Endothelial cell of umbilical vein (primary cell): ENCODE measurements around the gene VGLL4. TPM values are rescaled to one million over a fixed set of nuclear protein-coding genes. Genes with fewer than 3 reads are reported as not detected.

Source experiments
- BruUV-seq: library from RNA; stranded (reverse); fragments of 400-500 nt; replicated peaks from 2 replicates; lab custom pipeline; 2021; lab: Mats Ljungman, UMichigan
- CTCF ChIA-PET: fragments of 300-600, 350-600 bp; sonication (Branson Sonifier 250); formaldehyde crosslinking; loops from one replicate; lab custom pipeline; 2021; ENCODE audit warnings: antibody characterized with exemption, inconsistent platforms; lab: Charles Lee
- POLR2A ChIA-PET: fragments of 300-600, 350-600 bp; sonication (Branson Sonifier 250); formaldehyde crosslinking; loops from one replicate; lab custom pipeline; 2021; ENCODE audit warnings: antibody characterized with exemption, inconsistent platforms; lab: Charles Lee
- DNase-seq: peaks from one replicate; pipeline ENCODE4 v3.0.0-alpha.2; 2011; ENCODE audit warnings: low read depth, low spot score
- FAIRE-seq: peaks from 2 replicates; lab custom pipeline; 2011; peaks lifted over from hg19 to GRCh38; lab: Jason Lieb, UNC
- H2AFZ ChIP-seq: 2 replicates; pipeline ENCODE4 v1.6.0; 2012; ENCODE audit warnings: low read depth, low read length, control low read depth, inconsistent platforms
- H3K27ac ChIP-seq: 2 replicates; pipeline ENCODE4 v1.5.1; 2011; ENCODE audit warnings: low read depth, mild to moderate bottlenecking, control low read depth, low read length, moderate library complexity; ENCODE audit not compliant: insufficient read depth
- H3K27me3 ChIP-seq, 2 experiments: 2 replicates each; pipeline versions ENCODE4 v1.6.0 to v1.6.1; 2011; ENCODE audit warnings: low read length in 2 of 2, mixed read lengths in 1 of 2; ENCODE audit not compliant: control insufficient read depth in 2 of 2, insufficient read depth in 2 of 2
- H3K36me3 ChIP-seq, 2 experiments: 2 replicates in 1 of 2; 3 replicates in 1 of 2; pipeline ENCODE4 v1.5.1; 2011; ENCODE audit warnings: low read length in 2 of 2, mild to moderate bottlenecking in 1 of 2, moderate library complexity in 1 of 2; ENCODE audit not compliant: control insufficient read depth in 2 of 2, insufficient read depth in 2 of 2; ENCODE audit errors: extremely low read depth in 1 of 2
- H3K4me1 ChIP-seq: 3 replicates; pipeline ENCODE4 v1.5.1; 2011; ENCODE audit warnings: mild to moderate bottlenecking, low read length; ENCODE audit not compliant: control insufficient read depth, insufficient read depth; ENCODE audit errors: extremely low read depth
- H3K4me2 ChIP-seq: 2 replicates; pipeline ENCODE4 v1.6.1; 2011; ENCODE audit warnings: low read length, control low read depth, mixed read lengths; ENCODE audit not compliant: insufficient read depth
- H3K4me3 ChIP-seq, 3 experiments: fragments of 200-600 bp in 1 of 3; sonication (generic), shearing (Covaris generic) in 1 of 3; replicated peaks in 1 of 3; 2 replicates each; pipeline ENCODE4 v1.5.1; 2011 to 2016; ENCODE audit warnings: control low read depth in 3 of 3, low read length in 3 of 3, mild to moderate bottlenecking in 2 of 3, inconsistent platforms in 1 of 3, low read depth in 1 of 3, moderate library complexity in 1 of 3; ENCODE audit not compliant: insufficient read depth in 1 of 3
- H3K79me2 ChIP-seq: 2 replicates; pipeline ENCODE4 v1.6.0; 2012; ENCODE audit warnings: low read length, inconsistent platforms; ENCODE audit not compliant: control insufficient read depth, insufficient read depth
- H3K9ac ChIP-seq: replicated peaks from 2 replicates; pipeline ENCODE3; 2011; ENCODE audit warnings: low read length, control low read depth; ENCODE audit not compliant: insufficient read depth; ENCODE audit errors: extremely low read depth
- H3K9me1 ChIP-seq: replicated peaks from 3 replicates; pipeline ENCODE4 v1.6.0; 2011; ENCODE audit warnings: mild to moderate bottlenecking, low read length; ENCODE audit not compliant: control insufficient read depth, insufficient read depth; ENCODE audit errors: extremely low read depth
- H3K9me3 ChIP-seq: replicated peaks from 2 replicates; pipeline ENCODE4 v1.5.1; 2012; ENCODE audit warnings: low read length, inconsistent platforms; ENCODE audit not compliant: control insufficient read depth, insufficient read depth
- H4K20me1 ChIP-seq: replicated peaks from 2 replicates; pipeline ENCODE3; 2011; ENCODE audit warnings: mild to moderate bottlenecking, low read length; ENCODE audit not compliant: control insufficient read depth, insufficient read depth; ENCODE audit errors: extremely low read depth
- EZH2 ChIP-seq: IDR thresholded peaks from 2 replicates; pipeline ENCODE4 v1.6.1; 2012; ENCODE audit warnings: borderline replicate concordance, low read depth, mild to moderate bottlenecking, moderate library complexity, low read length, inconsistent platforms; ENCODE audit not compliant: severe bottlenecking
- FOS ChIP-seq: IDR thresholded peaks from 2 replicates; pipeline ENCODE4 v1.6.1; 2011; ENCODE audit warnings: mild to moderate bottlenecking, low read length, moderate library complexity, borderline replicate concordance; ENCODE audit not compliant: insufficient read depth
- GATA2 ChIP-seq: IDR thresholded peaks from 2 replicates; pipeline ENCODE4 v1.7.0; 2011; ENCODE audit warnings: low read depth, mild to moderate bottlenecking, moderate library complexity, mixed read lengths, low read length; ENCODE audit not compliant: insufficient read length, insufficient read depth
- JUN ChIP-seq: IDR thresholded peaks from 2 replicates; pipeline ENCODE4 v1.6.1; 2011; ENCODE audit warnings: borderline replicate concordance, low read depth; ENCODE audit not compliant: insufficient read length, insufficient read depth
- MAX ChIP-seq: IDR thresholded peaks from 2 replicates; pipeline ENCODE4 v1.6.1; 2011; ENCODE audit not compliant: insufficient read depth, insufficient read length
- MYC ChIP-seq: IDR thresholded peaks from one replicate; pipeline ENCODE4 v1.6.1; 2011; ENCODE audit warnings: mild to moderate bottlenecking, low read depth, low read length
- POLR2A ChIP-seq: IDR thresholded peaks from 2 replicates; pipeline ENCODE4 v1.6.1; 2012; ENCODE audit warnings: low read depth, mild to moderate bottlenecking, control low read depth, low read length
- POLR2AphosphoS5 ChIP-seq: IDR thresholded peaks from 2 replicates; pipeline ENCODE4 v1.6.1; 2012; ENCODE audit warnings: low read depth, mild to moderate bottlenecking, control low read depth, low read length, moderate library complexity; ENCODE audit not compliant: insufficient read depth
- dilution Hi-C: fragments of 300-500 bp; cut with MboI; formaldehyde crosslinking; loops from one replicate; pipeline ENCODE4 v1.15.0; 2019; ENCODE audit warnings: low sequenced_read_pairs; ENCODE audit not compliant: extremely low pct_ligation_motif_present
- intact Hi-C: fragments of 100-400 bp; cut with micrococcal nuclease; formaldehyde crosslinking; loops from one replicate; pipeline ENCODE4 v1.10.0; 2022
- polyA plus RNA-seq, 4 experiments: library from polyadenylated mRNA; depleted of rRNA in 3 of 4; stranded (reverse) in 3 of 4; unstranded in 1 of 4; fragments of >200 nt; gene quantifications; 2 replicates each; pipeline versions ENCODE4 v1.2.1 to v1.2.3, GENCODE V29; 2011 to 2012; ENCODE audit warnings: missing spikeins in 1 of 4
- total RNA-seq: library from RNA; stranded (reverse); gene quantifications from 2 replicates; pipeline ENCODE4 v1.2.3, GENCODE V29; 2021
- TF ChIP-seq, protein P1 (sequence below), 2 donors: IDR thresholded peaks; 1 replicate in 1 of 2; 2 replicates in 1 of 2; pipeline ENCODE4 v1.5.1; 2011; ENCODE audit warnings: low read length in 2 of 2, mild to moderate bottlenecking in 2 of 2, moderate library complexity in 2 of 2, control low read depth in 1 of 2, inconsistent platforms in 1 of 2, low read depth in 1 of 2; ENCODE audit not compliant: insufficient read depth in 1 of 2; ENCODE audit errors: extremely low read depth in 1 of 2

Gene VGLL4
- total and polyA plus RNA-seq, 2 donors (not counting 3 experiments of a cell fraction or from before 2014, with no cell fraction given) = 67.0 to 78.9 TPM

GRCh38 chr3:11583235-11583634, 60.5 kb downstream of the VGLL4 start:
- H3K4me3 ChIP-seq = no peak overlapping the region
- CTCF ChIA-PET = interaction anchor here (1.1 to 1.4 kb wide), 2 partner anchors 57 to 204 kb away, joined by 3 to 6 read pairs; no protein-coding TSS in a partner anchor
- no peak for DNase-seq
- no peaks in the 10 kb centered on the region for H3K9me3 ChIP-seq
- H3K9ac ChIP-seq = peak overlapping the region; percentile 48
- dilution Hi-C loops = no loop called here
- POLR2A ChIA-PET = no interaction called here
- H3K27ac ChIP-seq = peak overlapping the region; percentile 68
- H4K20me1 ChIP-seq = peaks cover 11% of the 10 kb centered on the region
- H3K4me2 ChIP-seq = peak overlapping the region; percentile 90
- H3K79me2 ChIP-seq = peaks cover 95% of the 10 kb centered on the region
- no peak overlapping the region for H2AFZ ChIP-seq
- TF ChIP-seq JUN (no peak), FOS (no peak), MAX (no peak), MYC (no peak), EZH2 (no peak), POLR2A (no peak), POLR2AphosphoS5 (no peak), GATA2 (no peak)
- TF ChIP-seq, protein P1, sequence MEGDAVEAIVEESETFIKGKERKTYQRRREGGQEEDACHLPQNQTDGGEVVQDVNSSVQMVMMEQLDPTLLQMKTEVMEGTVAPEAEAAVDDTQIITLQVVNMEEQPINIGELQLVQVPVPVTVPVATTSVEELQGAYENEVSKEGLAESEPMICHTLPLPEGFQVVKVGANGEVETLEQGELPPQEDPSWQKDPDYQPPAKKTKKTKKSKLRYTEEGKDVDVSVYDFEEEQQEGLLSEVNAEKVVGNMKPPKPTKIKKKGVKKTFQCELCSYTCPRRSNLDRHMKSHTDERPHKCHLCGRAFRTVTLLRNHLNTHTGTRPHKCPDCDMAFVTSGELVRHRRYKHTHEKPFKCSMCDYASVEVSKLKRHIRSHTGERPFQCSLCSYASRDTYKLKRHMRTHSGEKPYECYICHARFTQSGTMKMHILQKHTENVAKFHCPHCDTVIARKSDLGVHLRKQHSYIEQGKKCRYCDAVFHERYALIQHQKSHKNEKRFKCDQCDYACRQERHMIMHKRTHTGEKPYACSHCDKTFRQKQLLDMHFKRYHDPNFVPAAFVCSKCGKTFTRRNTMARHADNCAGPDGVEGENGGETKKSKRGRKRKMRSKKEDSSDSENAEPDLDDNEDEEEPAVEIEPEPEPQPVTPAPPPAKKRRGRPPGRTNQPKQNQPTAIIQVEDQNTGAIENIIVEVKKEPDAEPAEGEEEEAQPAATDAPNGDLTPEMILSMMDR (IDR thresholded peaks at IDR 0.05; ENCODE audit: extremely low read depth in 1 of 2, insufficient read depth in 1 of 2, low read depth in 1 of 2, low read length in 2 of 2) = no peak
- H3K9me1 ChIP-seq = no peaks in the 10 kb centered on the region
- FAIRE-seq = peak; percentile 67
- H3K27me3 ChIP-seq = no peaks in the 10 kb centered on the region
- no TSS peak for BruUV-seq
- peaks cover 27% of the 10 kb centered on the region for H3K4me1 ChIP-seq
- intact Hi-C loops = no loop called here
- peaks cover 2% of the 10 kb centered on the region in 2 experiments for H3K36me3 ChIP-seq
